Chondrocyte (in vitro differentiated cells): ENCODE measurements around the gene SLC35F2. TPM values are rescaled to one million over a fixed set of nuclear protein-coding genes. Genes with fewer than 3 reads are reported as not detected.
"Not testable (repeated sequence)": the region's sequence is repeated elsewhere in the genome, so short reads cannot be mapped to it uniquely, and the experiment has no call there.

Experiments used
- DNase-seq: peaks from one replicate; pipeline ENCODE4 v3.0.0; 2021; ENCODE audit warnings: mixed read lengths, low spot score
- H3K27ac Mint-ChIP-seq: one replicate; pipeline ENCODE4 v1.8.0; 2021; ENCODE audit warnings: mild to moderate bottlenecking, moderate library complexity, mixed read lengths; ENCODE audit not compliant: unreplicated experiment
- H3K27me3 Mint-ChIP-seq: 2 replicates; pipeline ENCODE4 v1.8.0; 2021; ENCODE audit warnings: low read depth, mixed read lengths
- H3K36me3 Mint-ChIP-seq: 2 replicates; pipeline ENCODE4 v1.8.0; 2021; ENCODE audit warnings: low read depth, mixed read lengths
- H3K4me1 Mint-ChIP-seq: 2 replicates; pipeline ENCODE4 v1.8.0; 2021; ENCODE audit warnings: low read depth, mild to moderate bottlenecking, mixed read lengths
- H3K4me3 Mint-ChIP-seq: one replicate; pipeline ENCODE4 v1.8.0; 2021; ENCODE audit warnings: mild to moderate bottlenecking, moderate library complexity, mixed read lengths; ENCODE audit not compliant: unreplicated experiment
- H3K9me3 Mint-ChIP-seq: 2 replicates; pipeline ENCODE4 v1.8.0; 2021; ENCODE audit warnings: low read depth, mixed read lengths
- total RNA-seq: library from RNA; stranded (reverse); gene quantifications from 3 replicates; pipeline ENCODE4 v1.2.1, GENCODE V29; 2021
- TF ChIP-seq, protein P1 (sequence below): fragments of 200-600 bp; sonication (generic); IDR thresholded peaks from 2 replicates; pipeline ENCODE4 v1.5.0; 2021; ENCODE audit warnings: antibody characterized with exemption, mild to moderate bottlenecking, moderate library complexity

SLC35F2 gene
- total RNA-seq, 1 donor from 2014 or later, result 5.6 TPM

GRCh38 chr11:107769189-107769588 is 89.4 kb downstream of the SLC35F2 start:
- H3K27ac Mint-ChIP-seq, result no peak overlapping the region
- no peaks in the 10 kb centered on the region for H3K36me3 Mint-ChIP-seq
- H3K4me1 Mint-ChIP-seq, result peaks cover 8% of the 10 kb centered on the region
- DNase-seq, result no peak
- peaks cover 25% of the 10 kb centered on the region for H3K27me3 Mint-ChIP-seq
- H3K9me3 Mint-ChIP-seq, result peaks cover 3% of the 10 kb centered on the region
- TF ChIP-seq, protein P1, sequence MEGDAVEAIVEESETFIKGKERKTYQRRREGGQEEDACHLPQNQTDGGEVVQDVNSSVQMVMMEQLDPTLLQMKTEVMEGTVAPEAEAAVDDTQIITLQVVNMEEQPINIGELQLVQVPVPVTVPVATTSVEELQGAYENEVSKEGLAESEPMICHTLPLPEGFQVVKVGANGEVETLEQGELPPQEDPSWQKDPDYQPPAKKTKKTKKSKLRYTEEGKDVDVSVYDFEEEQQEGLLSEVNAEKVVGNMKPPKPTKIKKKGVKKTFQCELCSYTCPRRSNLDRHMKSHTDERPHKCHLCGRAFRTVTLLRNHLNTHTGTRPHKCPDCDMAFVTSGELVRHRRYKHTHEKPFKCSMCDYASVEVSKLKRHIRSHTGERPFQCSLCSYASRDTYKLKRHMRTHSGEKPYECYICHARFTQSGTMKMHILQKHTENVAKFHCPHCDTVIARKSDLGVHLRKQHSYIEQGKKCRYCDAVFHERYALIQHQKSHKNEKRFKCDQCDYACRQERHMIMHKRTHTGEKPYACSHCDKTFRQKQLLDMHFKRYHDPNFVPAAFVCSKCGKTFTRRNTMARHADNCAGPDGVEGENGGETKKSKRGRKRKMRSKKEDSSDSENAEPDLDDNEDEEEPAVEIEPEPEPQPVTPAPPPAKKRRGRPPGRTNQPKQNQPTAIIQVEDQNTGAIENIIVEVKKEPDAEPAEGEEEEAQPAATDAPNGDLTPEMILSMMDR, result no peak
- no peak overlapping the region for H3K4me3 Mint-ChIP-seq

DNA sequence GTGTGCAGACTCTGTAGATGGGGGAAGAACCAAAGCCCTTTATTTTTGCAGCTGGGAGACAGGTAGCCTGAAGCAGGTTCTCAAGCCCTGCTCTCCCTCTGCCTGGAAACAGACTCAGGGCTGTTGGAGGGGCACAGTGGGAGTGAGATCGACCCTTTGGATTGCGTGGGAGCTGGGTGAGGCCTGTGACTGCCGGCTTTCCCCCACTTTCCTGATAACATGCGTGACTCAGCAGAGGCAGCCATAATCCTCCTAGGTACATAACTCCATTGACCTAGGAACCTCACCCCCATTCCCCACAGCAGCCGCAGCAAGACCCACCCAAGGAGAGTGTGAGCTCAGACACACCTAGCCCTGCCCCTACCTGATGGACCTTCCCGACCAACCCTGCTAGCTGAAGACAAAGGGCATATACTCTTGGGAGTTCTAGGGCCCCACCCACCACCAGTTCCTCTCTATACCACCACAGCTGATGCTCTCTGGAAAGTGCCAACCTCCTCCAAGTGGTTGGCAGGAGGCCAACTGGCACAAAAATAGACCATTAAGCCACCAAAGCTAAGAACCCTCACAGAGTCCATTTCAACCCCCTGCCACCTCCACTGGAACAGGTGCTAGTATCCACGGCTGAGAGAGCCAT is 99.8 kb downstream of the SLC35F2 start:
- not testable (repeated sequence) for H3K4me3 Mint-ChIP-seq, H3K9me3 Mint-ChIP-seq, DNase-seq, H3K27ac Mint-ChIP-seq, H3K4me1 Mint-ChIP-seq, H3K36me3 Mint-ChIP-seq
- peaks cover 17% of the 10 kb centered on the region for H3K27me3 Mint-ChIP-seq

- H3K9me3 Mint-ChIP-seq, result no peaks in the 10 kb centered on the region
- peaks cover 11% of the 10 kb centered on the region for H3K27me3 Mint-ChIP-seq
- no peak overlapping the region for H3K27ac Mint-ChIP-seq
- H3K4me3 Mint-ChIP-seq, result no peak overlapping the region
- no peak for DNase-seq
- TF ChIP-seq, protein P1, result no peak
- no peaks in the 10 kb centered on the region for H3K4me1 Mint-ChIP-seq
- H3K36me3 Mint-ChIP-seq, result no peaks in the 10 kb centered on the region
Measured at GRCh38 chr11:107757661-107758060, 100.9 kb downstream of the SLC35F2 start.

GRCh38 chr11:107756553-107756952 is 102.0 kb downstream of the SLC35F2 start:
- TF ChIP-seq, protein P1, result no peak
- Mint-ChIP-seq H3K27ac (no peak overlapping the region), H3K4me1 (no peaks in the 10 kb centered on the region), H3K36me3 (no peaks in the 10 kb centered on the region), H3K9me3 (no peaks in the 10 kb centered on the region), H3K4me3 (no peak overlapping the region), H3K27me3 (peaks cover 10% of the 10 kb centered on the region)
- DNase-seq, result no peak

DNA sequence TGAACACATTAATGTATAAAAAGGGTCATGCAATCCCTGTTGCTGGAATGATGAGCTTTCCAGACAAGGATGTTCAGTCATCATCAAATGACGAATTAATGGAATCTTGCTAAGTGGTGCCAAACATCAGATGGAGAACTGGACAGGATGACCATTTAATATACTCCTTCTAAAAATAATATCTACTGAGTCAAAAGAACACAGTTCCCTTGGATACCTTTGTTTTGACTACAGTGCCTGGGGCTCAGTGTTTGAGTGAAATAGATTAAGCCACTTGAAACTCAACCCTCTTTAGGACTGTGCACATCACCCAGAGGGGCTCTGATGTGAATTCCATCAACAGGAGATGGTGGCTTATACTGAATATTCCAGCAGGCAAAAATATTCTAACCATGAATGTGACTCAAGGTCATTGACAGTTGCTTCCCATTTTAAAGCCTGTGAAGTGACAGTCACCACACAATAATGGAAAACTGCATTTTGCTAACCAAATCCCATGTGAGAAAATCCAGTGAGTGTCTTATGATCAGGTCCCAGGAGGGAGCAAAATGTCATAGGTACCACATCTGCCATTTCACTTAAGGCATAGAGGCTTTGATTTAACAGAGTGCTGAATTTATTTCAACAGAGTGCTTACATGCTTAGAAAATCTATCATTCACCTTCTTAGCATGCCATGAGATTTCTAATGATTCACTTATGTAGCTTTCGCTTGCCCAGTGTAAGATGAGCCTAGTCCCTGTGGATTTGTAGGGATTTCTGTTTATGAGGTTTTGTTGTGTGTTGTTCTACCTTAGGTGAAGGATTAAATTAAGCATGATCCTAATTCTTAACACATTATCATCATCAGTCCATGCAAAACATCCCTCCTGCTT is 105.4 kb downstream of the SLC35F2 start:
- no peak overlapping the region for H3K27ac Mint-ChIP-seq
- no peak for DNase-seq
- H3K4me3 Mint-ChIP-seq, result no peak overlapping the region
- no peaks in the 10 kb centered on the region for H3K4me1 Mint-ChIP-seq
- TF ChIP-seq, protein P1, result no peak
- no peaks in the 10 kb centered on the region for H3K9me3 Mint-ChIP-seq
- peaks cover 6% of the 10 kb centered on the region for H3K27me3 Mint-ChIP-seq
- no peaks in the 10 kb centered on the region for H3K36me3 Mint-ChIP-seq
